KOPT-K1 (cell line): ENCODE results near the gene GTF2F2.
"Not testable (repeated sequence)": the region's sequence is repeated elsewhere in the genome, so short reads cannot be mapped to it uniquely, and the experiment has no call there.

Experiments used
- H3K27ac ChIP-seq: fragments of 200-600 bp; sonication (generic); 2 replicates; pipeline ENCODE4 v1.5.1; 2016; ENCODE audit warnings: antibody characterized with exemption, mild to moderate bottlenecking, low read depth, low read length; ENCODE audit not compliant: poor library complexity, severe bottlenecking
- H3K36me3 ChIP-seq: fragments of 200-600 bp; sonication (generic); 2 replicates; pipeline ENCODE4 v1.5.1; 2017; ENCODE audit warnings: antibody characterized with exemption, mild to moderate bottlenecking, low read length, moderate library complexity; ENCODE audit not compliant: insufficient read depth
- H3K9me3 ChIP-seq: fragments of 200-600 bp; sonication (generic); 2 replicates; pipeline ENCODE4 v1.5.1; 2017; ENCODE audit warnings: antibody characterized with exemption, low read length, mild to moderate bottlenecking; ENCODE audit not compliant: insufficient read depth, poor library complexity, severe bottlenecking

The GTF2F2 gene

DNA sequence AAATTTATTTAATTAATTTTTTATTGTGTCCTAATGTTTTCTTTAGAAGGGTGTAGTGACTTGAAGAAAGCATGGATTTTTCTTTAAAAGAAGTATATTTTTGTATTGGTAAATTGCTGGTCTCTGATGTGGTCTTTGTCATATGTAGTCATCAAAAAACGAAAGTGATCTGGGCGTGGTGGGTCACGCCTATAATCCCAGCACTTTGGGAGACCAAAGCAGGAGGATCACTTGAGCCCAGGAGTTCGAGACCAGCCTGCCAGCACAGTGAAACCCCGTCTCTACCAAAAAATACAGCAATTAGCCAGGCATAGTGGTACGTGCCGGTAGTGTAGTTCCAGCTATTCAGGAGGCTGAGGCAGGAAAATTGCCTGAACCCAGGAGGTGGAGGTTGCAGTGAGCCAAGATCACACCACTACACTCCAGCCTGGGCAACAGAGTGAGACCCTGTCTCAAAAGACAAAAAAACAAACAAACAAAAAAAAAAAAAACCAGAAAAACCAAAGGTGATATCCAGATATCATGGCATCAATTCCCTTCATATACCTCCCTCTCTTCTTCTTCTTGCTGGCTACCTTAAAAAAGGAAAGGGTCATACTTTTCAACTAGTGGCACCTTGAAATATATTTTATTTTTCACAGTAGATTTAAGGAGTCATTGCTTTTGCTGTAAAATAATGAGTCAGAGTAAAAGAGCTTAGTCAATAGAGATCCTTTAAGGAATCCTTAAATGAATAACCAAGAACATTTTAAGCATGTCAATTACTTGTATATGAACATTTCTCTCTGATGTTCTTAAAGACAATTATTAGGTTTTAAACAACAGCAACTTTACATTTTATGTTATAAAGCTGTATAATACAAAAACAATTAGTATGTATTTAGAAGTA lies 60.6 kb downstream of the GTF2F2 start:
- Histone ChIP-seq H3K27ac (no peak overlapping the region), H3K9me3 (no peaks in the 10 kb centered on the region), H3K36me3 (peaks cover 13% of the 10 kb centered on the region; the same call in 1 of the 2 replicates)

DNA sequence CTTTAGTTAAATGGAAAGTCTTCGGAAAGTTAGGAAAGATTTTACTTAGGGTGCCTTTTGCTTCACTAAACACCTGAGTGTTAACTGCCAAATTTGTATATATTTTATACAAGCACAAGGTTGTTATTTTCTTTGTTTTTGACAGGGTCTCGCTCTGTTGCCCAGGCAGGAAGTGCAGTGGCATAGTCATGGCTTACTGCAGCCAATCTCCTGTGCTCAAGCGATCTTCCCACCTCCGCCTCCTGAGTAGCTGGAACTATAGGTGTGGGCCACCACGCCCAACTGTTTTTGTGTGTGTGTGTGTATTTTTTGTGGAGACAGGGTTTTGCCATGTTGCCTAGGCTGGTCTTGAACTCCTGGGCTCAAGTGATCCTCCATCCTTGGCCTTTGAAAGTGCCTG lies 64.4 kb downstream of the GTF2F2 start:
- Histone ChIP-seq H3K27ac (no peak overlapping the region), H3K9me3 (no peaks in the 10 kb centered on the region), H3K36me3 (peaks cover 18% of the 10 kb centered on the region; the same call in 1 of the 2 replicates)

DNA sequence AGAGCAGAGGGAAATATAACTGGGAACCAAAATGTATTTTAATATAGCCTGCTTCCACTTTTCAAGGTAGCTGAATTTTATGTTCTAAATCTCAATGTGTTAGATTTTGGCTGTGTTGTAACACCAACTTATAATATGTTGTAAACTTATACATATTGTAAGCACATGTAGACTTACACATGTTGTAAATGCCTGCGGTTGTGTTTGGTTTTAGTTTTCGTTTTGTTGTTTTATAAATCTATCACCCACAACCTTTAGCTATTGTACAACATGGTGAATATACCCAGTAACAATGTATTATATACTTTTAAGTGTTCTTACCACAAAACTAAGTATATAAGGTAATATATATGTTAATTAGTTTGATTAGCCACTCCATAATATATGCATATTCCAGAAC lies 65.0 kb downstream of the GTF2F2 start:
- Histone ChIP-seq H3K9me3 (no peaks in the 10 kb centered on the region), H3K36me3 (peaks cover 18% of the 10 kb centered on the region; the same call in 1 of the 2 replicates), H3K27ac (no peak overlapping the region)

DNA sequence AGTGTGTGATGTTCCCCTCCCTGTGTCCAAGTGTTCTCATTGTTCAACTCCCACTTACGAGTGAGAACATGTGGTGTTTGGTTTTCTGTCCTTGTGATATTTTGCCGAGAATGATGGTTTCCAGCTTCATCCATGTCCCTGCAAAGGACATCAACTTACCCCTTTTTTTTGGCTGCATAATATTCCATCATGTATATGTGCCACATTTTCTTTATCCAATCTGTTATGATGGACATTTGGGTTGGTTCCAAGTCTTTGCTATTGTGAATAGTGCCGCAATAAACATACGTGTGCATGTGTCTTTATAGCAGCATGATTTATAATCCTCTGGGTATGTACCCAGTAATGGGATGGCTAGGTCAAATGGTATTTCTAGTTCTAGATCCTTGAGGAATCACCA lies 68.8 kb downstream of the GTF2F2 start:
- H3K9me3 ChIP-seq, H3K36me3 ChIP-seq, H3K27ac ChIP-seq: not testable (repeated sequence)

DNA sequence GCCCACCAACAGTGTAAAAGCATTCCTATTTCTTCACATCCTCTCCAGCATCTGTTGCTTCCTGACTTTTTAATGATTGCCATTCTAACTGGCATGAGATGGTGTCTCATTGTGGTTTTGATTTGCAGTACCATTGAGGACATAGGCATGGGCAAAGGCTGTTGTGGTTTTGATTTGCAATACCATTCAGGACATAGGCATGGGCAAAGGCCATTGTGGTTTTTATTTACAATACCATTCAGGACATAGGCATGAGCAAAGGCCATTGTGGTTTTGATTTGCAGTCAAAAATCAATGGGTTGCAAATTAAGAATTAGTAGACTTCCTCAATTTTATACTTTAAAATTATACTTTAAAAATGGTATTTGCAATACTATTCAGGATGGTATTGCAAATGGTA lies 69.2 kb downstream of the GTF2F2 start:
- not testable (repeated sequence) for H3K27ac ChIP-seq, H3K9me3 ChIP-seq

DNA sequence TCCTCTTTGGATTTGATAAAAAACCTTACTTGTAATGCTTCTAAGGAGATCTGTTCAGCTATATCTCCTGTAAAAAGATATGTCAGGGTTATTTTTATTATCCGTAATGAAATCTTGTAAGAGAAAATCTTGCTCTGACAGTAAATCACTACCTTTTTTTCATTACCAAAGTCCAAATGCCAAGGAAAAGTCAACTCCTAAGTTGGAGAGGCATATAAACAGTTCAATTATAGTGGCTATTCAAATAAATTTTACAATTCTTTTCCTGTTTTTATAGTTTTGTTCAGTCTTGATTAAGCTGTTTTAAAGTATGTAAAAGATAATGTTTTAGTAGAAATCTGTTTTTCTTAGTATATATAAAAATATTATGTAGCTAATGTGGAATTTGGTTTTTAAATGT lies 71.6 kb downstream of the GTF2F2 start:
- Histone ChIP-seq H3K9me3 (no peaks in the 10 kb centered on the region), H3K27ac (no peak overlapping the region), H3K36me3 (peaks cover 5% of the 10 kb centered on the region; the same call in 1 of the 2 replicates)

More for the DNA sequence above, 69.2 kb downstream of the GTF2F2 start:
- H3K36me3 ChIP-seq, result not testable (repeated sequence)

DNA sequence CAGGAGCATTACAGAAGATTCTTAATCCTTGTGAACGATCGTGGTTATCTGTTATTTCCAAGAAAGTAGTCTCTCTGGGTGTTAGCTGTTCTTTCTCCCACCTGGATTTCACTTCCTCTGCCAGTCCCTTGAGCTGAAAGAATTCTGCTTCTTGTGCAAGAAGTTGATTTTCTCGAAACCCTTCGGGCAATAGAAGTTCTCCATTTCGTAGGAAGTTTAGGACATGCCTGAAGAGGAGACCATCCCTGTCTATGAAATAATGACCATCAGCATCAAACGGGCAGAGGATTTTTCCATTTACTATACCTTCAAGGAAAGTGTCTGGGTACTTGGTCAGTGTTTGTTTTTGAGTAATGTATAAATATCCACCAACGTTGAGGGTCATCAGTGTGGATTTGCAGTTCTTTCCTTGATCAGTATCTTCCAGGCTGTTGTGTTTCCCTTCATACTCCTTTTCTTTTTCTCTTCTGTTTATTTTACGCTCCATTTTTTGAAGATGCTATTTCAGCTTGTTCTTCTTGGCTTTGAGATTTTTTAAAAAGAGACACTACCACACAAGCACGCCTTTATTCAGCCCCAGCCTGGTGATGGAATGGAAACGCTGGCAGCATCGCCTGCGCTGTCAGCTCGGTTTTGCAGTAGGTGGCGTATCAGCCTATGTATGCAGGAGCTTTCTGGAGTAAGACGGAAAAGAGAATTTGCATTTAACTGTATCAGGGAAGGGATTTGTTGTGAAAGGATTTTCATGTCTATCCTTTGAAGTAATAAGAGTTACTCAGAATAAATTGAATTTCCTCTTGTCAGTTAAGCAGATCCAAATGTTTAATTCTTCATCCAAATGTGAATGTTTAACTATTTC lies 74.0 kb downstream of the GTF2F2 start:
- H3K36me3 ChIP-seq, result no peaks in the 10 kb centered on the region; the same call in 1 of the 2 replicates
- H3K27ac ChIP-seq, result no peak overlapping the region
- no peaks in the 10 kb centered on the region for H3K9me3 ChIP-seq

DNA sequence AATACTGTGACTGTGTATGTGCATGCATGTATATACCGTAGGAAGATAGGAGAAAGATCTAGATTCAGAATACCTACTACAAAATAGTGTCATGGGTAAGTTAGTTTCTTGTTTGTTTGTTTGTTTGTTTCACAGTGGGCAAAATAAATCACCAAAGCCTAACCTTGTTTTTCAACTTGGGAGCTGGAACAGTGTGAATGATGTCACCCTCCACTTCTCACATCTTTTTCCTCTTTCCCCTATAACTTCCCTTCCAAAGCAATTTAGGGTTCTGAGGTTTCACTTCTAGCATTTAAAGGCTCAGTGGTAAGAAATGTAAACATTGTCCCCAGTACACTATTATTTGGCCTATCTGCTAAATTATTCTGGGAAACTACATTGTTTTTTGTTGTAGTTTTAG lies 75.1 kb downstream of the GTF2F2 start:
- no peaks in the 10 kb centered on the region; the same call in 1 of the 2 replicates for H3K36me3 ChIP-seq
- H3K9me3 ChIP-seq, result no peaks in the 10 kb centered on the region
- no peak overlapping the region for H3K27ac ChIP-seq

DNA sequence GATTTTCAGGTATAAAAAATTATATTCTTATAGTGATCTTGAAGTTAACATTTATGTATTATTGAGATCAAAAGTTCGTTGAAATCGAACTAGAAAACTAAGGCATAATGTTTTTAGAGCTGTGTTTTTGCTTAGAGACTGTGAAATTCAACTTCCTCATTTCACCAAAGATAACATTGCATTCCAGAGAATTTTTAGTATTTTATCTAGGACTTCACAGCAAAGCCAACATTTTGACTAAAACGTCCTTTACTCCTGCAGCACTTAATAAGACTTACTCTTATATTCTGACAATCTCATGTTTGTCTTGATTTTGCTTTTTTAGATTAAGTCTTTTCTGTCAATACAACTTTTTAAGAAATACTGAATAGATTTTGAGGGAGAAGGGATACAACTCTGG lies 75.8 kb downstream of the GTF2F2 start:
- H3K9me3 ChIP-seq, result no peaks in the 10 kb centered on the region
- H3K36me3 ChIP-seq, result no peaks in the 10 kb centered on the region; the same call in 1 of the 2 replicates
- H3K27ac ChIP-seq, result no peak overlapping the region

DNA sequence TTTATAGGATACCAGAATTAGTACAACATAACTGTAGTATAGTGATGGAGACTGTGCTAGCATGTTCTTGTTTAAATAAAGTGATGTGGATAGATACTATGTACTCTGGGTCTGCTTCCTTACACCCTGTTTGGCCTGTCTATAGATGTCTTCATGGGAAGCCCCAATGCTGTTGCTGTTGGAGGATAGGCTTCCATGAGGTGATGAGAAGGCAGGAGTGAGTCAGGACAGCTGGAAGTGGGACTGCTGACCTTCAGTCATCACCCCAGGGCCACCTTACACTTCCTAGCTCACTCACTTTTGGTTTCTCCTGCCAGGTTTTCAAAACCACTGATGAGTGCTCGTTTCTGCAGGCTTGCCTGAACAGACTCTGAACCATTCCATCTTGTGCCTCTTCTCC lies 76.3 kb downstream of the GTF2F2 start:
- Histone ChIP-seq H3K27ac (no peak overlapping the region), H3K36me3 (no peaks in the 10 kb centered on the region; the same call in 1 of the 2 replicates), H3K9me3 (no peaks in the 10 kb centered on the region)

DNA sequence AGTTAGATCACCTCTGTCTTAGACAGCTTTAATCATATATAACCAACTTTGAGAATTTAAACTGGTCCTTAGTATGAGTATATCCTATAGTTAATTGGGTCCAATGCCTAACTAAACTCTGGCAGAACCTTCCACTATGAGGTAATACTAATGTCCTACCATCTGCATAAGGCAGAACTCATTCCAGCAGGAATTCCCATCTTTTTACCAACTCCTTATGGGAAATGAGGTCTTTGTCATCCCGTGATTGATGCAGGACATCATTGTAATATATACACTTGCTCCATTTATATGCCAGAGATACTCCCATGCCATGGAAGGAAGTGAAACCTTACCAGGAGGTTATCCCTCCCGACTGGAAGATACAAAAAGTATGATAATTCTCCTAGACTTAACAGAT lies 77.7 kb downstream of the GTF2F2 start:
- H3K9me3 ChIP-seq, result no peaks in the 10 kb centered on the region
- H3K36me3 ChIP-seq, result no peaks in the 10 kb centered on the region; the same call in 1 of the 2 replicates
- no peak overlapping the region for H3K27ac ChIP-seq

DNA sequence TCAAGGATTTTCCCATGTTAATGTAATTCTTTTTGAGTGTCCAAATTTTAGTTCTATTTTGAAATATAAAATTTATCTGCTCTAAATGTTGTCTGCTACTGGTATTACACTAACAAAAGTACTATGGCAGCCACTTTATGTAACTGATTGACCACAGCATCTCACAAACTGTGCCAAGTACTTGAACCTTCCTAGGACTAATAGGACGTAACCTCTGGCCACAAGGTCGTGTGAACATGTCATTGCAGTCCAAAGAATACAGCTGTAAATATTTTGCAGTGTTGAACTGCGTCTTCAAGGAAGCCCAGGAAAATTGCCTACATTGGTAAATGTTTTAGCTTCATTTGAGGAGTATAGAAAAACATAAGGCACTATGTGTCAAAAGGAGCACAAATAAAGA lies 78.6 kb downstream of the GTF2F2 start:
- no peak overlapping the region for H3K27ac ChIP-seq
- no peaks in the 10 kb centered on the region for H3K9me3 ChIP-seq
- no peaks in the 10 kb centered on the region; the same call in 1 of the 2 replicates for H3K36me3 ChIP-seq

DNA sequence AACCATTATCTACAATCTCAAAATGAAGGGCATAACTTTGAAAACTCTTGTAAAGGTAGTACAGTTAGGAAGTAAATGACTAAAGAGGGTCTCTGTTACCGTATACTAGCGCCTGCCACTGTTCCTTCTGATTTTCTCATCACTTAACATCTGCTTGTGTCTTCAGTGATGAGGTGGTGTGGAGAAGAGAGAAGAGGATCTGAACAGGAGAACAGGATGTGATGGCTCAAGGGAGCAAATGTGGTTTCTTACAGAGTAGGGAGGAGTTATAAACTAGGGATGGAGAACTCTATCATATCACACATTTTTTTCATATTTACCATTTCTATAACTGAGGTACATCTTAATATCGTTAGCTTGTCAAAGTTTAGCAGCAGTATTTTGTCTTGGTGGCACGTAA lies 79.4 kb downstream of the GTF2F2 start:
- Histone ChIP-seq H3K9me3 (no peaks in the 10 kb centered on the region), H3K27ac (no peak overlapping the region)

DNA sequence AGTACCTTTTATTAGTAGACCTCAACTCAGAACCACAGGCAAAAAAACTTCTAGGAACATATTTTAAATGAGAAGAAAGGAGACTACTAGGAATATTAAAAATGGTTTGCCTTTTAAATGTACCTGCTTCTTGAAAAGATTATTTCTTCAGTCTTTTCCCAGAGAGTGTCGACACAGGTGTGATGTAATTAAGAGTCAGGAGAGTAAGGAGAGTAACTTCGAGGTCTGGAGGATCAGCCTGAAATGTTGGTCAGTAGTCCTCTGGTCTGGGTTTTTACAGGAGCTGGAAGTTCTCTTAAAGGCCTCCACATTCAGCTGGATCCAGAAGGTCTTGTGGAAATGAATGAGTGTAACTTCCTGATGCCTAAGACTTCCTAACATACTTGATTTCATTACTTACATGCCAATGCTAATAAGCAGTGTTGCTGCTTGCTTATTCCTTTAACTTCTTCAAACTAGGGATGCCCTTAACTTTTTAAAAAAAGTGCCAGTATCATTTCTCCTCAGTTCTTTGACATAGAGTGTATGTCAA lies 80.5 kb downstream of the GTF2F2 start, which contains the start of gene KCTD4:
TSS of gene KCTD4 (minus strand) at position 345 of the 532 bp plus-strand sequence. CDS start 6,478 bp downstream, outside the sequence.
- H3K36me3 ChIP-seq, result no peaks in the 10 kb centered on the region
- H3K9me3 ChIP-seq, result no peaks in the 10 kb centered on the region
- H3K27ac ChIP-seq, result no peak within 1 kb of the TSS

More for the DNA sequence above, 79.4 kb downstream of the GTF2F2 start:
- H3K36me3 ChIP-seq, result no peaks in the 10 kb centered on the region; the same call in 1 of the 2 replicates

DNA sequence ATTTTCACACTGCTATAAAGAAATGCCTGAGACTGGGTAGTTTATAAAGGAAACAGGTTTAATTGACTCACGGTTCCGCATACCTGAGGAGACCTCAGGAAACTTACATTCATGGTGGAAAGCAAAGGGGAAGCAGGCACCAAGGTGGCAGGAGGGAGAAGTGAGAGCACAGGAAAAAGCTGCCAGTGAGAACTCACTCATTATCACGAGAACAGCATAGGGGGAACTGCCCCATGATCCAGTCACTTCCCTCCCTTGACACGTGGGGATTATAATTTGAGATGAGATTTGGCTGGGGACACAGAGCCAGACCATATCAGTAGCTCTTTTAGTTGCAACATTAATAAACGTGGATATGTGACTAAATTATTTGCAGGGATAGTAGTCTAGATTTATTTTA lies 84.8 kb downstream of the GTF2F2 start:
- Histone ChIP-seq H3K9me3 (no peaks in the 10 kb centered on the region), H3K36me3 (peaks cover 19% of the 10 kb centered on the region), H3K27ac (no peak overlapping the region)
